Activated T-cell treated with anti-CD3 and anti-CD28 coated beads, Interleukin-2, amount 50 U/mL, for 48 hours (primary cell): ENCODE data around the gene NOP58.
"Not testable (repeated sequence)": the region's sequence is repeated elsewhere in the genome, so short reads cannot be mapped to it uniquely, and the experiment has no call there.

Experiments used
- DNase-seq, 2 experiments: peaks; one replicate each; pipeline ENCODE4 v3.0.0-alpha.2; 2020

The NOP58 gene

DNA sequence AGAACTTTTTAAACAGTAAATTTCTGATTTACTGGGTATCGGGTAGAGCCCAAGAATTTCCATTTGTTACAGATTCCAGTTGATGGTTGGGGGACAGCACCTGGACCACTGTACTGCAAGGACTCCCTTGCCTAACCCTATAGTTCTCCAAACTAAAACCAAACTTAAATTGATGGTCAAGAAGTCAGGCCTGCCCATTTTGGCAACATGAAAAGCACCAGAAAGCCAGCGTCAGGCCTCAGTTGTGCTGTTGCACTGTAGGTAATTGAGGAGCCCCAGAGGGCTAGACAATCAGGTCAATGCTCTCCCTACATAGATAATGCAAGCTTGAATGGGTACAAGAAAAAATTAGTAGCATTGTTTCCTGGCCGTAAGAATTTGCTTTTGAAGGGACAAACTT lies 40.5 kb downstream of the NOP58 start:
- no peak for DNase-seq

DNA sequence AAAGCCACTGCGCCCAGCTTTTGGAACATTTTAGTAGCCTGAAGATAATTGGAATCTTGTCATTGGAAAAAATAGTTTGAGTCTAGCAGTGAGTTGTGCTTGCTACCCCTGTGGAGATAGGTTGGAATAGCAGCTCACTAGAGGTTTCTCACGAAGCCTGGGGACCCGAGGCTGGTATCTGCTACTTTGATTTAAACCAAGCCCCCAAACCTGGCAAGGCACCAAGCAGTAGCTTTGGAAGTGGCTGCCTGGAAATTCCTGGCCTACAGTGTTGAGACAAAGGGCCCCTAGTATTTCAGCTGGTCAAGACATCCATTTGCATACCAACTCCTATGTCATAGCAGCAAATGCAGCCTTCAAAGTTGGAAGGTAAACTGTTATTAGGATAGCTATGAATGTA lies 42.1 kb downstream of the NOP58 start:
- no peak for DNase-seq

DNA sequence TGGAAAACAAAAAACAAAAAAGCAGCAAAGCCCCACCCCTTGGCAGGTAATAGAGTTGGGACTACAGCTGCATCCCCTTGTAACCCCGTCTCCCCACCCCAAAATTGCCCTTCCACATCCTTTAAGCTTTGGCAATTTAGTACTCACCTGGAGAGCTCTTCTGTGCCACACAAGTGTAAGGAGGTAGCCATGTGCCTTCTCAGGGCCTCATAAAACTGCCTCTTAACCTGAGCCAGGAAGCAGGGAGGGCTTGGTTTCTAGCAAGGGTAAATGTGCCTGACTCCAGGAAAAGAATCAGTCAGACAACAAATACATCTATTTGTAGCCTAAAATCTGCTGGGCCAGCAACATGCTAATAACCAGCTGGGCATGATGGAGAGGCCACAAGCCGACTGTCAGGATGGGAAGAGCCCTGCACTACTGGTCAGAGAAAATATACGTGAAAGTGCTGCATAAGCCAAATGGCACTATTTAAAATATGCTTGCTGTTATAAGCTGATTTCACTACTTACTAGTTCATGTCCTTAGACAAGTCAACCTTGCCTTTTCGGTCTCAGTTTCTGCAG lies 46.3 kb downstream of the NOP58 start:
- no peak for DNase-seq

DNA sequence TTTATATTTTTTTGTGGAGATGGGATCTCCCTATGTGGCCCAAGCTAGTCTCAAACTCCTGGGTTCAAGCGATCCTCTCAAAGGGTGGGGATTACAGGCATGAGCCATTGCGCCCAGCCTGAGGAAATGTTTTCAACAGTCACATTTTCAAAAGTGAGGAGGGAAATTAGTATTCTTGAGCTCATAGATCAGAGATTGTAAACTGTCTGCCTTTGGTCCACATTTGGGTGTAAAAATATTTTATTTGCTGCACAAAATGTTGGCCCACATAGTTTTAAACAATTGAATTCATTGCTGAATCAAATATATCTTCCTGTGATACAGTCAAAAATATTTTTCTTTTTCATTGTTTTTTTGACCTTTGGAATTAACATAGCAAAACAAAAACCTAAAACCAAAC lies 48.6 kb downstream of the NOP58 start:
- no peak for DNase-seq

DNA sequence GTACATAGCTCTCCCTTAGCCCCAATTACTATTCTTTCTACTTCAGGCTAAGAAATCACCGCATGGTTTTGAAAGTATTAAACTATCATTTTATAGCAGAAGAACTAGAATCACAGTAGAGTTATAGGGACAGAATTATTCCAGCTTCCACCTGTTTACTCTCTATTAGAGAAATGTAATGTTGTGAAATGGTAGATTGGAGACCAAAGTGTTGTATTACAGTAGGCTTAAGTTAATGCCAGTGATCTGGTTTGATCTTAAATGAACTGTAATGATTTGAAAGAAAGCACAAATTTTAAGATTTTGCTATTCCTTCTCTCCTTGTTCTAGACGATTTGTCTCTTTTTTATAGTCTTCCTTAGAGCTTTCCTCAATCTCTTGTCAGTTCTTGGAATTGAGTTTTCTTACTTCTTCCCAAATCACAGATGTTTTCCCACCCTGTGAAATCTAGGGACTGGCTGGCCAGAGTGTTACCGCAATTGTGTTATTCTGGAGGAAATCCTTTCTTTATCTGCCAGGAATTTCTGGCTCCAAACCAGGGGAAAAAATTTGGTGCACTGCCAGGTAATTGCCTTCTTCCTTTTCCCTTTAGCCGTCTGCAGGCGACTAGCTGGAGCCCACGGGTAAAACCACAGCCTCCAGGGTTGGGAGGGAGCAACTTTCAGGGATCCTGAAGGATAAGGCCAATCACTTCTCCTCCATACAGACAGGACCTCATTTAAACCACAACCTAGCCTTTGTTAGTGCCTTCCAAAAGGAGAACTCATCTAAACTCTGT lies 51.7 kb downstream of the NOP58 start:
- DNase-seq = no peak

DNA sequence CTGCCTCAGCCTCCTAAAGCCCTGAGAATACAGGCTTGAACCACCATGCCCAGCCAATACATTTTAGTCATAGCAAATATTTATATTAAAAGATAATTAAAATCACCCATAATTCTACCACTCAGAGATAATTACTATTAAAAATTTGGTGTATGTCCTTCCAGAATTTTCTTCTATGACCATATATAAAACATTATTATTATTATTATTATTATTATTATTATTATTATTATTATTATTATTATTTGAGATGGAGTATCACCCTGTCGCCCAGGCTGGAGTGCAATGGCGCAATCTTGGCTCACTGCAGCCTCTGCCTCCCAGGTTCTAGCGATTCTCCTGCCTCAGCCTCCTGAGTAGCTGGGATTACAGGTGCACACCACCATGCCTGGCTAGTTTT lies 54.8 kb downstream of the NOP58 start:
- DNase-seq = not testable (repeated sequence)

DNA sequence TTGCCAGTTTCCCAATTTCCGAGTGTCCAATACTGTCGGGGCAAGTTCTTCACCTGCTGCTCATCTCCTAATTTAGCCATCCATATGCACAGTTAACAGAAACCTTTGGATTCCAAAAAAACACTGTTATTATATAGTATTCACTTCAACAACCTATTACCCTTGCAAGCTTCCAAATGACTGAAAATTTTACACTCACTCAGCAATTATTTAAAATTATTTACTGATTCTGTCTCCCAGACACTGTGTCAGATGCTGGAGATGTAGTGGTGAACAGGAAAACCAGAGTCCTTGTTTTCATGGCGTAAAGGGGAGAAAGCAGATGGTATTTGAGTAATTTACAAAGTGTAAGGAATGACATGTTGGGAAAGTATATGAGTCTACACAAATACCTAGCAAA lies 56.9 kb downstream of the NOP58 start:
- no peak for DNase-seq

DNA sequence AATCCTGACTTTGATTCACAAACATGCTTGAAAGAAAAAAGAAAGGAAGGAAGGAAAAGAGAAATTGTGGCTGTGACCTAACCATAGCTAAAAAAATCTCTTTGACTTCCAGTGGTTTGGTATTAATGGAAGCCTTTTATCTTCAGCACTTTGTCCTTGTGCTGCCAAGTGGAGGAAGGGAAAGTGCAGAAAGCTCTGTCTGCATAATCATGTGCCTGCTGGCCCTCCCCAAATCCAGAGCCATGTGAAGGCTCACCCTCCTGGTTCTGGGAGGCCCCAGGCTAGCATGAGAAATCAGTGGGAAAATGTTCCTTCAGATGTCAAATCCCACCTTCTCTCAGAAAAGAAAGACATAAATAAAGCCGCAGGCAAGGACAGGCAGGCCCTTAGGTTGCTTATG lies 62.3 kb downstream of the NOP58 start:
- no peak for DNase-seq

DNA sequence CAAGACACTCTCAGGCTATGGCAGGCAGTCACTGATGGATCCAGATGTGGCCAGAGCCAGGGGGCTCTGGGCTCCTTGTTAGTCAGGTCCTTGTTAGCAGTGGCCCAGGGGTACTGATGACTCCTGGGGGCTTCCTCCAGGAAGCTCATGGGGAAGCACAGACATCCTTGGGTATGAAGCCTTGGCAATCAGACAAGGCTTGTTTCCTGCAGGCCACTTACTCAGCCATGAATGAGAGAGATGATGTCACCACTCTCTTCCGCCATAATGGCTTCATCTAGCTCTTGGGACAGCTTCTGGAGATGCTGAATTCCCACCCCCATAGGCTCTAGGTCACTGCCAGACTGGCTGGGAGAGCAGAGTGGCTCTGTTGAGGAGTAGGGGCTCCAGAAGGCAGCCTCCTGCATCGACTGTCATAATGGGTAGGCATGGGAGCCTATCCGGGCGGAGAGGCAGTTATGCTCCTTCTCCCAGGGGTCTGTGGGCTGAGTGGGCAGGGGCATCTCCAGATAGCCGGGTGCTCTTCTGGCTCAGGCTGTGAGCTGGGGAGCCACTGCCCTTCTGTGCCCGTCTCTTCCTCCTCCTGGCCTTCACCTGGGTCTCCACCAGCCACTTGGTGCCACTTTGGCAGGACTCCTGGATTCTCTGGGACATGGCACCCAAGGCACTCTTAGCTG lies 70.4 kb downstream of the NOP58 start:
- no peak for DNase-seq

DNA sequence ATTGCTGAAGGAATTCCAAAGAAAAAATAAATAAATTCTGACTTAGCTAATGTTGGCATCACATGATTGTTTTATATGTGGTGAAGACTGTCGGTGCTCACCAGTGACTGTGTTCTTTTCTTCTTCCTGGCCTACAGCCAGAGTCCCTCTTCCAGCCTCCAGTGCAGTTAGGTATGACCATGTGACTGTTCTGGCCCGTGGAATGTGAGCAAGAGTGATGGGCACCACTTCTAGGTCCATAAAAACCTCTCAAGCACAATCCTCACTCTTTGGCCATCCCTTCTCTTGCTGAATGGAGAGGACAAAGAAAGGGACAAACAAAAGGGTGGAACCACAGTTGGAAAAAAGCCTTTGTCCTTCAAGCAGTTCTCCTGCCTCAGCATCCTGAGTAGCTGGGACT lies 71.6 kb downstream of the NOP58 start:
- no peak for DNase-seq

DNA sequence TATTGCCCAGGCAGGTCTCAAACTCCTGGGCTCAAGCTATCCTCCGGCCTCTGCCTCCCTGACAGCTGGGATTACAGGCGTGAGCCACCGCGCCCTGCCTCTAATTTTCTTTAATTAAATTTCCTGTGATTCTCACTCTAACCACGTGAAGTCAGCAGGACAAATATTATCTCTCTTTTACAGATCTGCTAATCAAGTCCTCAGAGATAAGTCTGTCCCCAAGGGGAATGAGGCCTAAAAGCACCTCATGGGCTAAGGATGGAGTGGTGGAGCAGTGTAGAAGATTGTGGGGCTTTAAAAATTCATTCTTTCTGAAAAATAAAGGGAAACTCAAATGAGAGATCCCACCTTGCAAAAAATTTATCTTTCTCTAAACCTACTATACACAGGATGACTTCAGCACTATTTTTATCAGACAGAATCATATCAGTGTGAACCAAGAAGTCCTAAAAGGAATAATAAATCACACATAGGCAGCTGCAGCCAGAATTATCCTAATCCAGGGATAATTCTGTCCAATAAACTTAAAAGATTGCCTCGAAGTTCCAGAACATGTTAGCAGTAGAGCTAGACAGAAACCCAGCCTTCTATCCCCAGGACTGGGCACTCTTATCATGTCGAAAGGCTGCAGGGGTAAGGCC lies 72.3 kb downstream of the NOP58 start:
- DNase-seq = no peak

DNA sequence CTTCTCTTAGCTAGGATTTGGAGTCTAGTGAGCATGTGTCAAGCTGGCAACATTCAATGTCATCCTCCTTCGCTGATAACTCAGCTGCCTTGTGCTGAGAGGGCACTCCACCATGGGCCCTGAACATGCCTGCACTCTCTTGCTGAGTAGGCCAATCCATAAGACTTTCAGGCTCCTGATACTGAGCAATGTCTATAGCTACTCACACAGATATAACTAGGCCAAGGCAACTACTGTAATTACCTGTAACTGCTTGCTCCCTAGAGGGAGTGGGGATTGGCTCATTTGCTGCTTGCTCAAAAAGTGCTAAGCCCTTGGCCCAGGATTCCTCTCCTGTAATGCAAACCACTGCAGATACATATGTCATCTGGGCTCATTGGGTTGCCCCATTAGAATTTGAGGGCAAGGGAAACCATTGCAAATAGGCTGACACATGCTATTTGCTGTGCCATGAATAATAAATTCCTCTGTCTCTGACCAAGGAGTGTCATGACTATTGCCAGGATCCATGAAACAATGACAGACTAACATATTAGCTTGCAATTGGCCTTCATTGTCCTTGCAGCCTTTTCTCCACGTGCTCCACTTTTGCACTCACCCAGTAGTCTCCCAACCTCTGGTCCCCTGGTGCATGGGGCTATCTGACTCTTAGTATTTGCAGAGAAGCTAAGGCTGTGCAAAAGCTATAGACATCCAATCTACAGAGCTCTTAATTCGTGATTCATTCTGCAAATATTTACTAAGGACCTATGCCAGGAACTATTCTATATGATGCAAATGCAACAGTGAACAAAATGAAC lies 73.7 kb downstream of the NOP58 start:
- DNase-seq = no peak

DNA sequence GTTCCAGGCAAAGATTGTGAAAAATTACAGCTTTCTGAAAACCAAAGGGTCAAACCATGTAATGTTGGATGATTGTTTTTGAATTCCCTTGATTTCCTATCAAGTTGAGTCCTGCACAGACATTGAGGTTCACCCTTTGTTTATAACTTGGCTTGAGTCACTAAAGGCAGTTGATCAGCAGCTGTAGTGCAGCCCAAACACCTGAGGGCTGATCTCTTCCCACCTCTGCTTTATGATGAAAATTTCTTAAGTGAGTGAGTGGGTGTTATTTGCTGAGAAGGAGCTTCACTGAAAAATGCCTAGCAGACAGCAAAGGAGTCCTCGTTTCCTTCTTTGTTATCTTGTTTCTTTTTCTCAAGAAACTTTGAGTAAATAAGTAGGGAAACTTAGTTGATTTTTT lies 78.6 kb downstream of the NOP58 start:
- no peak for DNase-seq

DNA sequence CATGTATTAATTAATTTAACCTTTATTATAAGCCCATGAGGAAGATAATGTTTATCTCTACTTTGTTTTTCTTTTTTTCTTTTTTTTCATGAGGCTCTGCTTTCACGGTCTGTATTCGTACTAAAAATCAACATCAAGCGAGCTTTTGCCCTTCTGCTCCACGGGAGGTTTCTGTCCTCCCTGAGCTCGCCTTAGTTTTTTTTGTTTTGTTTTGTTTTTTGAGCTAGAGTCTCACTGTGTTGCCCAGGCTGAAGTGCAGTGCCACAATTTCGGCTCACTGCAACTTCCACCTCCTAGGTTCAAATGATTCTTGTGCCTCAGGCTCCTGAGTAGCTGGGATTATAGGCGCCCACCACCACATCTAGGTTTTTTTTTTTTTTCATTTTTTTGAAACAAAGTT lies 80.6 kb downstream of the NOP58 start:
- DNase-seq = no peak
